Neural cell (in vitro differentiated cells): ENCODE results near the gene NDUFS3. TPM values are rescaled to one million over a fixed set of nuclear protein-coding genes. Genes with fewer than 3 reads are reported as not detected.

Experiments used
- H2AFZ ChIP-seq: fragments of 200-600, 300-800 bp; sonication (generic), shearing (Covaris generic); 2 replicates; pipeline ENCODE4 v1.6.0; 2014; ENCODE audit warnings: low read depth, mild to moderate bottlenecking, antibody characterized with exemption, low read length, moderate library complexity
- H3F3A ChIP-seq: fragments of 200-600 bp; shearing (Covaris generic); 2 replicates; pipeline ENCODE4 v1.6.1; 2016; ENCODE audit warnings: mild to moderate bottlenecking, moderate library complexity, mixed read lengths, antibody characterized with exemption, low read length; ENCODE audit not compliant: insufficient read depth, poor library complexity, severe bottlenecking
- H3K27ac ChIP-seq: fragments of 200-600, 300-800 bp; sonication (generic), shearing (Covaris generic); 2 replicates; pipeline ENCODE4 v1.5.1; 2014; ENCODE audit warnings: mild to moderate bottlenecking, low read length, moderate library complexity
- H3K27me3 ChIP-seq: fragments of 300-800, 200-600 bp; sonication (generic), shearing (Covaris generic); 2 replicates; pipeline ENCODE4 v1.6.0; 2014; ENCODE audit warnings: mild to moderate bottlenecking, low read depth, low read length, moderate library complexity; ENCODE audit not compliant: insufficient read depth
- H3K36me3 ChIP-seq: fragments of 300-800, 200-600 bp; sonication (generic), shearing (Covaris generic); 2 replicates; pipeline ENCODE4 v1.5.1; 2014; ENCODE audit warnings: mild to moderate bottlenecking, antibody characterized with exemption, low read length, moderate library complexity; ENCODE audit not compliant: insufficient read depth
- H3K4me2 ChIP-seq: fragments of 300-800, 200-600 bp; sonication (generic), shearing (Covaris generic); 2 replicates; pipeline ENCODE4 v1.6.0; 2014; ENCODE audit warnings: mild to moderate bottlenecking, low read length
- H3K4me3 ChIP-seq: fragments of 300-800, 200-600 bp; sonication (generic), shearing (Covaris generic); 2 replicates; pipeline ENCODE4 v1.5.1; 2014; ENCODE audit warnings: mild to moderate bottlenecking, low read length, moderate library complexity
- H3K79me2 ChIP-seq: fragments of 200-600 bp; shearing (Covaris generic); replicated peaks from 2 replicates; pipeline ENCODE4 v1.6.0; 2014; ENCODE audit warnings: mild to moderate bottlenecking, low read length, moderate library complexity; ENCODE audit not compliant: insufficient read depth
- H3K9ac ChIP-seq: fragments of 300-800, 200-600 bp; sonication (generic), shearing (Covaris generic); 2 replicates; pipeline ENCODE4 v1.6.1; 2016; ENCODE audit warnings: mild to moderate bottlenecking, low read length, mixed read lengths
- H3K9me2 ChIP-seq: fragments of 200-600 bp; shearing (Covaris generic); 2 replicates; pipeline ENCODE4 v1.6.1; 2016; ENCODE audit warnings: mild to moderate bottlenecking, low read length, mixed read lengths; ENCODE audit not compliant: insufficient read depth
- H3K9me3 ChIP-seq: fragments of 200-600, 300-800 bp; sonication (generic), shearing (Covaris generic); 2 replicates; pipeline ENCODE4 v1.6.1; 2016; ENCODE audit warnings: mild to moderate bottlenecking, mixed run types, low read length, moderate library complexity, mixed read lengths
- H4K20me1 ChIP-seq: fragments of 200-600 bp; shearing (Covaris generic); 2 replicates; pipeline ENCODE4 v1.6.1; 2016; ENCODE audit warnings: mild to moderate bottlenecking, mixed run types; ENCODE audit not compliant: insufficient read depth
- EP300 ChIP-seq: fragments of 450-650 bp; conservative IDR thresholded peaks from 2 replicates; pipeline ENCODE4 v1.6.1; 2014; ENCODE audit warnings: antibody characterized with exemption, mild to moderate bottlenecking, moderate library complexity; ENCODE audit not compliant: poor library complexity, severe bottlenecking
- EZH2 ChIP-seq: fragments of 200-600, 300-800 bp; shearing (Covaris generic), sonication (generic); IDR thresholded peaks from 2 replicates; pipeline ENCODE4 v1.6.1; 2014; ENCODE audit warnings: antibody characterized with exemption, low read length, borderline replicate concordance, mild to moderate bottlenecking; ENCODE audit not compliant: insufficient read depth, poor library complexity, severe bottlenecking
- MXI1 ChIP-seq: fragments of 450-650 bp; conservative IDR thresholded peaks from 2 replicates; pipeline ENCODE4 v1.6.1; 2014; ENCODE audit warnings: antibody characterized with exemption, mild to moderate bottlenecking; ENCODE audit not compliant: poor library complexity, severe bottlenecking
- POLR2AphosphoS5 ChIP-seq: IDR thresholded peaks from 2 replicates; pipeline ENCODE4 v1.6.1; 2012
- RAD21 ChIP-seq: fragments of 450-650 bp; conservative IDR thresholded peaks from 2 replicates; pipeline ENCODE4 v1.6.1; 2014; ENCODE audit warnings: antibody characterized with exemption, mild to moderate bottlenecking, moderate library complexity
- SMC3 ChIP-seq: fragments of 450-650 bp; conservative IDR thresholded peaks from 2 replicates; pipeline ENCODE4 v1.6.1; 2014; ENCODE audit warnings: antibody characterized with exemption, mild to moderate bottlenecking, moderate library complexity; ENCODE audit not compliant: poor library complexity
- TAF1 ChIP-seq: IDR thresholded peaks from 2 replicates; pipeline ENCODE4 v1.6.1; 2012; ENCODE audit warnings: low read depth
- polyA plus RNA-seq: library from polyadenylated mRNA; depleted of rRNA; stranded (reverse); fragments of >200 nt; gene quantifications from 2 replicates; pipeline ENCODE4 v1.2.3, GENCODE V29; 2014
- TF ChIP-seq, protein P1 (sequence below): fragments of 450-650 bp; IDR thresholded peaks from 2 replicates; pipeline ENCODE4 v1.5.1; 2014; ENCODE audit warnings: antibody characterized with exemption, mild to moderate bottlenecking, moderate library complexity; ENCODE audit not compliant: poor library complexity, severe bottlenecking
- TF ChIP-seq, protein P2 (sequence below): IDR thresholded peaks from 2 replicates; pipeline ENCODE4 v1.6.1; 2012; ENCODE audit warnings: borderline replicate concordance

The NDUFS3 gene
- polyA plus RNA-seq, 1 donor from 2014 or later, result 186 TPM

DNA sequence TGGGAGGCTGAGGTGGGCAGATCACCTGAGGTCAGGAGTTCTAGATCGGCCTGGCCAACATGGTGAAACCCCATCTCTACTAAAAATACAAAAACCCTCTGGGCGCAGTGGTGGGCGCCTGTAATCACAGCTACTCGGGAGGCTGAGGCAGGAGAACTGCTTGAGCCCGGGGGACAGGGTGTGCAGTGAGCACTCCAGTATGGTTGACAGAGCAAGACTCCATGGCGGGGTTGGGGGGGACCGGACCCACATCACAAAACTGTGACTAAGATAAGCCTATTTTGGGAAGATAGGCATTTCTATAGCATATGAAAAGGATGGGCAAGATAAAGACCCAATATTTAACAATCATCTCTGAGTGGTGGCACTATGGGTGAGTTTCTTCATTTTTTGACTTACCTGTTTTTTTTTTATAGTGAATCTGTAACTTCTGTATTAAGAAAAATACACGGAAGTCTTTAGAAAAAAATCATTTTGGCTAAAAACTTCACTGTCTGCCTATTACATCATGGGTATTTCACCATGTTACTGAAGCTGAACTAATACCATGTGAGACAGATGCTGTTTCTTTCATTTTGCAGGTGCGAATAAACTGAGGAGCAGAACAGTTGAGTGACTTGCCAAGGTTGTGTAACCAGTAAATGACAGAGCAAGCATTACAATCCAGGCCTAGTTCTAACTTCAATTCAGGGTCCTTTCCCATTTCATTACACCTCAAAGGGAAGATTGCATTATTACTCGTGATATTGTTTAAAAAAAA is 28.4 kb upstream of the NDUFS3 start:
- Histone ChIP-seq H3K9me2 (no peaks in the 10 kb centered on the region), H3F3A (no peaks in the 10 kb centered on the region), H3K27ac (no peak overlapping the region), H3K9ac (no peak overlapping the region), H3K9me3 (no peaks in the 10 kb centered on the region), H4K20me1 (no peaks in the 10 kb centered on the region), H3K36me3 (no peaks in the 10 kb centered on the region), H3K79me2 (peaks cover 65% of the 10 kb centered on the region), H3K4me2 (peak overlapping the region; percentile 81), H3K4me3 (peak overlapping the region; percentile 94), H2AFZ (no peak overlapping the region), H3K27me3 (no peaks in the 10 kb centered on the region)
- TF ChIP-seq POLR2AphosphoS5 (no peak), RAD21 (no peak), EP300 (no peak), SMC3 (no peak), TAF1 (no peak), MXI1 (no peak), EZH2 (no peak)
- TF ChIP-seq, protein P1, sequence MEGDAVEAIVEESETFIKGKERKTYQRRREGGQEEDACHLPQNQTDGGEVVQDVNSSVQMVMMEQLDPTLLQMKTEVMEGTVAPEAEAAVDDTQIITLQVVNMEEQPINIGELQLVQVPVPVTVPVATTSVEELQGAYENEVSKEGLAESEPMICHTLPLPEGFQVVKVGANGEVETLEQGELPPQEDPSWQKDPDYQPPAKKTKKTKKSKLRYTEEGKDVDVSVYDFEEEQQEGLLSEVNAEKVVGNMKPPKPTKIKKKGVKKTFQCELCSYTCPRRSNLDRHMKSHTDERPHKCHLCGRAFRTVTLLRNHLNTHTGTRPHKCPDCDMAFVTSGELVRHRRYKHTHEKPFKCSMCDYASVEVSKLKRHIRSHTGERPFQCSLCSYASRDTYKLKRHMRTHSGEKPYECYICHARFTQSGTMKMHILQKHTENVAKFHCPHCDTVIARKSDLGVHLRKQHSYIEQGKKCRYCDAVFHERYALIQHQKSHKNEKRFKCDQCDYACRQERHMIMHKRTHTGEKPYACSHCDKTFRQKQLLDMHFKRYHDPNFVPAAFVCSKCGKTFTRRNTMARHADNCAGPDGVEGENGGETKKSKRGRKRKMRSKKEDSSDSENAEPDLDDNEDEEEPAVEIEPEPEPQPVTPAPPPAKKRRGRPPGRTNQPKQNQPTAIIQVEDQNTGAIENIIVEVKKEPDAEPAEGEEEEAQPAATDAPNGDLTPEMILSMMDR, result no peak
- TF ChIP-seq, protein P2, sequence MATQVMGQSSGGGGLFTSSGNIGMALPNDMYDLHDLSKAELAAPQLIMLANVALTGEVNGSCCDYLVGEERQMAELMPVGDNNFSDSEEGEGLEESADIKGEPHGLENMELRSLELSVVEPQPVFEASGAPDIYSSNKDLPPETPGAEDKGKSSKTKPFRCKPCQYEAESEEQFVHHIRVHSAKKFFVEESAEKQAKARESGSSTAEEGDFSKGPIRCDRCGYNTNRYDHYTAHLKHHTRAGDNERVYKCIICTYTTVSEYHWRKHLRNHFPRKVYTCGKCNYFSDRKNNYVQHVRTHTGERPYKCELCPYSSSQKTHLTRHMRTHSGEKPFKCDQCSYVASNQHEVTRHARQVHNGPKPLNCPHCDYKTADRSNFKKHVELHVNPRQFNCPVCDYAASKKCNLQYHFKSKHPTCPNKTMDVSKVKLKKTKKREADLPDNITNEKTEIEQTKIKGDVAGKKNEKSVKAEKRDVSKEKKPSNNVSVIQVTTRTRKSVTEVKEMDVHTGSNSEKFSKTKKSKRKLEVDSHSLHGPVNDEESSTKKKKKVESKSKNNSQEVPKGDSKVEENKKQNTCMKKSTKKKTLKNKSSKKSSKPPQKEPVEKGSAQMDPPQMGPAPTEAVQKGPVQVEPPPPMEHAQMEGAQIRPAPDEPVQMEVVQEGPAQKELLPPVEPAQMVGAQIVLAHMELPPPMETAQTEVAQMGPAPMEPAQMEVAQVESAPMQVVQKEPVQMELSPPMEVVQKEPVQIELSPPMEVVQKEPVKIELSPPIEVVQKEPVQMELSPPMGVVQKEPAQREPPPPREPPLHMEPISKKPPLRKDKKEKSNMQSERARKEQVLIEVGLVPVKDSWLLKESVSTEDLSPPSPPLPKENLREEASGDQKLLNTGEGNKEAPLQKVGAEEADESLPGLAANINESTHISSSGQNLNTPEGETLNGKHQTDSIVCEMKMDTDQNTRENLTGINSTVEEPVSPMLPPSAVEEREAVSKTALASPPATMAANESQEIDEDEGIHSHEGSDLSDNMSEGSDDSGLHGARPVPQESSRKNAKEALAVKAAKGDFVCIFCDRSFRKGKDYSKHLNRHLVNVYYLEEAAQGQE, result no peak

DNA sequence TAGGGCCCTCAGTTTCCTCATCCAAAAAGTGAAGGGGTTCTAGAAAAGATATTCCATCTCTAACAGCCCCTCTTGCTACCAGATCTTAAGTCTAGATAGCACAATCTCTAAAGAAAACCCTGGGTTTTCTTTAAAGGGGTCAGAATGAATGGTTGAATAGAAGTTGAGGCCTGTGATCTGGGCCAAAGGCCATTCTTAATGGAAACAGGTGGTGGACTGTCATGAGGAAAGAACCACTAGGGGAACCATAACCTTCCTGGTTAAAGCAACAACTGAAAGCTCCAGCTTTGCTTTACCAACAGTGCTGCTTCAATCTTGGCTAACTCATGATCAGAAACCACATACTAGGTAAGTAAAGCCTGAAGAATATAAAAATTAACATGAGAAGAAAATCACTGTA is 27.8 kb upstream of the NDUFS3 start:
- Histone ChIP-seq H3K9me3 (no peaks in the 10 kb centered on the region), H3K79me2 (peaks cover 64% of the 10 kb centered on the region), H3K27me3 (no peaks in the 10 kb centered on the region), H3K9ac (no peak overlapping the region), H3K9me2 (no peaks in the 10 kb centered on the region), H3K4me3 (peak overlapping the region; percentile 94), H3K27ac (no peak overlapping the region), H3F3A (no peaks in the 10 kb centered on the region), H2AFZ (no peak overlapping the region), H3K4me2 (peak overlapping the region; percentile 81), H3K36me3 (no peaks in the 10 kb centered on the region), H4K20me1 (no peaks in the 10 kb centered on the region)
- TF ChIP-seq SMC3 (peak; percentile 20), EP300 (no peak), POLR2AphosphoS5 (no peak)
- TF ChIP-seq, protein P1, result peak; percentile 55
- TF ChIP-seq, protein P2, result no peak
